Measurements from ENCODE around the gene GCK. TPM values are rescaled to one million over a fixed set of nuclear protein-coding genes. Genes with fewer than 3 reads are reported as not detected.

Gene GCK
- total RNA-seq, 4 donors from 2014 or later = 0.25 to 1.2 TPM; not detected in 2

- no peak overlapping the region for H3K4me3 ChIP-seq (ENCODE audit: low read depth, poor library complexity, severe bottlenecking)
- 51% methylated on average over 14 of the region's 14 CpGs for WGBS, 2 donors
- peak in 1 of 2 donors; percentile 90 for DNase-seq (ENCODE audit: low spot score in 2 of 2)
- TF ChIP-seq POLR2A (IDR thresholded peaks at IDR 0.05) = no peak
- no peak for TF ChIP-seq CTCF (IDR thresholded peaks at IDR 0.05)
- intact Hi-C loops (cut with DNase I; ENCODE audit: low total_unique reads) = no loop called here
Observed at GRCh38 chr7:44101966-44102845, 87.0 kb downstream of the GCK start.

GRCh38 chr7:44101303-44101965 lies 87.8 kb downstream of the GCK start:
- no peak for DNase-seq (ENCODE audit: low spot score in 2 of 2)
- 75 to 84% methylated on average over 3 of the region's 3 CpGs for WGBS, 2 donors
- intact Hi-C loops (cut with DNase I; ENCODE audit: low total_unique reads) = no loop called here
- H3K4me3 ChIP-seq (ENCODE audit: low read depth, poor library complexity, severe bottlenecking) = no peak overlapping the region
- no peak for TF ChIP-seq CTCF (IDR thresholded peaks at IDR 0.05)
- no peak for TF ChIP-seq POLR2A (IDR thresholded peaks at IDR 0.05)

GRCh38 chr7:44100458-44101302 lies 88.6 kb downstream of the GCK start:
- 64 to 66% methylated on average over 10 of the region's 10 CpGs for WGBS, 2 donors
- intact Hi-C loops (cut with DNase I; ENCODE audit: low total_unique reads) = no loop called here
- DNase-seq (ENCODE audit: low spot score in 2 of 2) = peak in 1 of 2 donors; percentile 89
- no peak overlapping the region for H3K4me3 ChIP-seq (ENCODE audit: low read depth, poor library complexity, severe bottlenecking)
- TF ChIP-seq POLR2A (IDR thresholded peaks at IDR 0.05) (no peak), CTCF (IDR thresholded peaks at IDR 0.05) (no peak)

GRCh38 chr7:44099669-44100068 lies 89.6 kb downstream of the GCK start:
- intact Hi-C loops (cut with DNase I; ENCODE audit: low total_unique reads) = no loop called here
- TF ChIP-seq CTCF (IDR thresholded peaks at IDR 0.05) = no peak
- TF ChIP-seq POLR2A (IDR thresholded peaks at IDR 0.05) = no peak
- no peak for DNase-seq (ENCODE audit: low spot score in 2 of 2)
- no peak overlapping the region for H3K4me3 ChIP-seq (ENCODE audit: low read depth, poor library complexity, severe bottlenecking)
- WGBS, 2 donors = 63 to 67% methylated on average over 4 of the region's 4 CpGs

- no peak overlapping the region for H3K4me3 ChIP-seq (ENCODE audit: low read depth, poor library complexity, severe bottlenecking)
- WGBS, 2 donors = 91% methylated on average over 6 of the region's 6 CpGs
- intact Hi-C loops (cut with DNase I; ENCODE audit: low total_unique reads) = no loop called here
- TF ChIP-seq POLR2A (IDR thresholded peaks at IDR 0.05) (no peak), CTCF (IDR thresholded peaks at IDR 0.05) (no peak)
- DNase-seq (ENCODE audit: low spot score in 2 of 2) = no peak
Observed at GRCh38 chr7:44098092-44099068, 90.9 kb downstream of the GCK start.
